CD4-positive, alpha-beta T cell treated with Interleukin-4 for 4 hours (primary cell): Measurements from ENCODE around the gene ANO3.

Experiments
- DNase-seq: peaks from one replicate; pipeline ENCODE4 v3.0.0-alpha.2; 2020

The ANO3 gene

GRCh38 chr11:26510164-26510563 lies 178.2 kb downstream of the ANO3 start:
- no peak for DNase-seq

DNA sequence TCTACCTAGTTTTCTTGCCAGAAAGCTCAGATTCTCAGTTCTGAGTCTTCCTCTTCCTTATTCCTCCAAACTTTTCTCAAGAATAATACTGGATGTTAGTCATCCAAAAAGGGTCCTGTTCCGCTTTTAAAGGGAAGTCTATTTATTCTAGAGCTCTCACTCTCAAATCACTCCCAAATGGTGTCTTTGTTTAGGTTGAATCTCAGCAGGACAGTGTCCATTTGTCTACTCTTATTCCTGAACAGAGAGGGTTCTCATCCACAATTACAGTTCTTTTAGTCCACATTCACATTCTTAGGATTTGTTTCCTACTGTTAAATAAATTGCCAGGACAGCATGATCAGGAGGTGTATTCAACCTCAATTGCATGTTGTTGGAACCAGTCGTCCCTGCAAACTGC lies 178.8 kb downstream of the ANO3 start:
- DNase-seq, result no peak

- no peak for DNase-seq
Observed at GRCh38 chr11:26512196-26512595, 180.3 kb downstream of the ANO3 start.

DNA sequence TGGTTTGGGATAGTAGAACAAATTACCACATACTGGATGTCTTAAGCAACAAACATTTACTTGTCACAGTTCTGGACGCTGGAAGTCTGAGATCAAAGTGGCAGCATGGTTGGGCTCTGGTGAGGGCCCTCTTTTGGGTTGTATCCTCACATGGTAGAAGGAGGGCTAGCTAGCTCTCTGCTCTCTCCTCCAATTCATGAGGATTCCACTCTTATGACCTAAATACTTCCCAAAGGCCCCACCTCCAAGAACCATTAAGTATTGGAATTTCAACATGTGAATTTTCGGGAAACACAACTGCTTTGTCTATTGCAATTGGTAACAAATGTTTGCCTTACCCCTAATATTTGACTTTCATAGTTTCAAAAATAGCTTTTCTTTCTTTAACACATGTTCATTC lies 187.5 kb downstream of the ANO3 start:
- DNase-seq, result no peak

GRCh38 chr11:26522912-26523610 lies 191.1 kb downstream of the ANO3 start:
- no peak for DNase-seq

GRCh38 chr11:26527685-26528084 lies 195.8 kb downstream of the ANO3 start:
- DNase-seq, result no peak

- DNase-seq, result no peak
Observed at GRCh38 chr11:26537341-26537740, 205.4 kb downstream of the ANO3 start.

DNA sequence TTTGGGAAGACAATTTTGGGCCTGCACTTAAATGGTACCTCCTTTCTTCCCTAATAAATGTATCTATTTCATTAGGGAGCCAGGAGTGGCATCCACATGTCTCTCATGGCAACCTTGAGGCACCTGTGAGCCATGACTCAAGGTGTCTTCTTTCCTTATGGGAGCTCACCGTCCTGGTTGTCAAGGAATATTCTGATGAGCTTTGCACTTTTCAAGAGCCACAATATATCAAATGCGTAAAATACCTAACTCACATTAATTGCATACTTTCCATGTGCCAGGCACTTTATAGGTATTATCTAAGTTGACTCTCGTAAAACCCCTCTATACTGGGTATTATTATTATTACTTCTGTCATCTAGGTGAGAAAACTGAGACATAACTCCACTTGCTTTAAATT lies 207.6 kb downstream of the ANO3 start:
- DNase-seq, result no peak

DNA sequence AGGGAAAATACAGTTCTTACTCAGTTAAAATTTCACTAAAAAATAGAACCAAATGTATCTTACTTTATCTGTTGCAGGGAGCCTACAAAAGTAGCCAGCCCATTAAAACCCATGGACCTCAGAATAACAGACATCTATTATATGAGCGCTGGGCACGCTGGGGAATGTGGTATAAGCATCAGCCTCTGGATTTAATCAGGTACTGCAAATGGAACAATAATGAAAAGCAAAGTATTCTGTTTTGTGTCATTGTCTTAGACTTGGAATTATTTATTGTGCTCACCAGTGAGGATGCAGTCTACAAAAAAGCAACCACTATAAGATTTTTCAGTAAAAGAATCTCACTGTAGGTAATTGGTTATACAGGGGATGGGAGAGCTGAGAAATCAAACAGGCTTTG lies 209.9 kb downstream of the ANO3 start:
- DNase-seq, result no peak

DNA sequence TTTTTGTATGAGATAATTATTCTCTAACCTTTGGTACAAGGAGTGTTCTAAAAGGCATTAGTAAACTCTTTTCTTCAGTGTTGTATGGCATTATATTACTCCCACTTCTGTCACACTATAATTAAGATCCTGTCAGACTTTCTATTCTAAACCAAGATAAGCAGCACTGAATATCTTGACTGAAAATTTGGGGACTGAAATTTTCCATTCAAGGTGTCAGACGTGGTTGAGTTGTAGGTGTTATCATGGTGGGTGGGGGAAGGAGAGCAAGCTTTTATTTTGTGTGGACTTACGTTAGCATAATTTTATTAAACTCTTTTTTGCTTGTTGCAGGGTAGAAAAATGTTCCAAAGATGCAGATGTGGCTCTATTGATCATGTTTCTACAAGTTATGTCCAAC lies 217.2 kb downstream of the ANO3 start:
- DNase-seq, result no peak

DNA sequence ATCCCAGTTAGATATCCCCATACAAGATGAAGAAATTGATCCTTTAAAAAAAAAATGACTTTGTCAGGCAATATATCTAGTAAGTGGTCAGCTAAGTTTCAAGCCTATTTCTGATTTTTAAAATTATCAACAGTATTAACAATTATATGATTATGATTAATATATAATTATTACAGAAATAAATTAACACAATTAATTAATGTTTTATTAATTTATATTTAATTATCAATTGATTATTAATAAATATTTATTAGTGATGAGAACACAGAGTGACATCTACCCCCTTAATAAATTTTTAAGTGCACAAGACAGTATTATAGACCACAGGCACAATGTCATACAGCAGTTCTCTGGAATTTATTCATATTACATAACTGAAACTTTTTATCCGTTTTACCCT lies 218.1 kb downstream of the ANO3 start:
- DNase-seq, result no peak

- no peak for DNase-seq
Observed at GRCh38 chr11:26551186-26551801, 219.4 kb downstream of the ANO3 start.

DNA sequence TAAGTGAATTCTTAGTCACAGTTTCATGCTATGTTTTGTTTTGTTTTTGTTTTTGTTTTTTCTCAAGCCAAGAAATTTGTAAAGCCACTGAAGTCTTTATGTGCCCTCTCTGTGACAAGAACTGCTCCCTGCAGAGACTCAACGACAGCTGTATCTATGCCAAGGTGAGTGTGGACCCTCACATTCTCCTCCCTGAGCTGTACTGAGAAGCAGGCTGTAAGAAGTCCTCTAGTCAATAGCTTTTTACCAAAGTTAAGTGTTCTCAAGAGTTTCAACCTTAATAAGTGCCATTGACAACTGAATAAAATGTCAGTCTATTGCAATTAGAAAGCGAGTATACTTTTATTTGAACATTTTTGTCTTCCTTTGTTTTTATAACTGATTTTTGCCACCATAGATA lies 221.3 kb downstream of the ANO3 start:
- no peak for DNase-seq

- no peak for DNase-seq
Observed at GRCh38 chr11:26554455-26554854, 222.5 kb downstream of the ANO3 start.

GRCh38 chr11:26556582-26556981 lies 224.7 kb downstream of the ANO3 start:
- DNase-seq, result no peak

GRCh38 chr11:26557666-26558065 lies 225.7 kb downstream of the ANO3 start:
- DNase-seq, result no peak

GRCh38 chr11:26558190-26558589 lies 226.3 kb downstream of the ANO3 start:
- no peak for DNase-seq

DNA sequence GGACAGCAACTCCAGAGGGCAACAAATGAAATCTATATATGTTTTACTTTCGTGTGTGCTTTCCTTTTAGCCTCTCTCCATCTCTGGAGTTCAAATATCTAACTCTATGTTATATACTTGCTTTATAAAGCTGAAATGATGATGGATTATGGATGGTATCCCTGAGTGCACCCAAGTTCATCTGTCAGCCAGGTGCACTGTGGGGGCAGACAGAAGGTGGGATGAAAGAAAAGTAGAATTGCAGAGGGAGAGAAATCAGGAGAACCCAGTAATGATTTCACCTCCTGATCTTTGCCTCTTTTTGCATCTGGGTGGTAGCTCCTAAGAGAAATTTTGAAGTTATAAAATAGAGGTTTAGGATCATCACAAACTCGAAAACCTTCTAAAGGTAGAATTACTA lies 237.7 kb downstream of the ANO3 start:
- no peak for DNase-seq

DNA sequence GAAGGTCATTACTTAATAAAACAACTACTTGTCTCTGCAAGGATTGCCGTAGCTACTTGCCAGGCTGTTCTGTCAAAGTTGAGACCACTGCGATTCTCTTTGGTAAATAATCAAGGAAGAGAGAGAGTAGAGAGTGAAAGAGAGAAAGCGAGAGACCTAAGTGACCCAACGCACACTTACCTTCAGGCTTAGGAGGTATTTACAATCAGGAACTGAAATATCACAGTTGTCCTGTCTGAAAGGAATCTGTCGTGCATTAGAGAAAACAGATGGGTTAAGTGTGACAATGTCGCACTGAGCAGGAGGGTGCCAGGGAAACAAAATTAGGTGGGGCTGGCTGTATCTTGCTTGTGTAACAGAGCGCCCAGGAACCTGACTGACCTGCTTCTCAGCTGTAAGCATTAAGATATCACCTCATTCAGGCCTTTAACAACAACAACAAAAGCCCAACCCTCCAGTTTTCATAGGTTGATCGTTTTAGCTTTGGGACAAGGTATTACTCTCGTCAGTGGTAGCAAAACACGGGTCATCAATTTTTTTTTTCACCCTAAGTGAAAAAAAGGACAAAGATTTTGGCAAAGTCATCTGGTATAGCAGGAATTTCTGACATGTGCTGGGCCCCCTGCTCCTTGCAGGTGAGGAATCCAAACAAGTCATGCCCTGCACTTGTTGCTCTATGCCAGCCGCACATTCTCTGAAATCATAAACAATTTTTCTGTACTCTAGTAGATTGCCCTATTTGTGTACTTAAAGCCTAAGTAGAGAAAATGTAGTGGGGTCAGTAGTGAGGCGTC lies 240.1 kb downstream of the ANO3 start, which contains the start of gene MUC15:
Gene MUC15, minus strand, starts transcription at position 403 of the 794 bp plus-strand sequence. CDS start 5,169 bp downstream, outside the sequence.
- DNase-seq, result no peak

DNA sequence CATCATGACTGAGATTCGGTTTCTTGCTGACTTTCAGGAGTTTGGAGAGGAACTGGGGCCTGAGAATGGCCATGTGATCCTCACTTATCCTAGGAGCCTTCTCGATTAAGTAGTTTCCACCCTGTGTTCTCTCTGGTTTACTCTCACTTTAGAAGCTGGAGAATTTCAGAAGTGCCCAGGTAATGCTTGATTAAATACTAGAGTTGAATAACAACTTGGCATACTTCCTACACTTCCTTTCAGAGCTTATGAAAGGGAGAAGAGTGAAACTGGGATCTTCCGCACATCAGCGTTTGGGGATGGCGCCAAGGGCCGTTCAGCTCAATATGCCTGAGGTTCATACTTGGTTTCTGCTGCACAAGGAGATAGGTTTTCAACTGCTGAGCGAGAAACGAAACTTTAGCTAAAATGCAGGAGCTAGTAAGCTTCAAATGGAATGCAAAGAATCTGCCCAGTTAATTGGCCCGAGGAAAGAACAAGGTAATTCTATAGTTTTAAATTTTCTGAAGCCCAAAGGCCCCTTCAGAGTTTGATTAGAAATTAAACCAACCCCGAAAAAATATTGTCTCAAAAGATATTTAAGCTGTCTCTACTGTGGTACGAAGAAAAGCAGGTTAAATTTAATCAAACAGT lies 241.0 kb downstream of the ANO3 start:
- DNase-seq, result no peak

DNA sequence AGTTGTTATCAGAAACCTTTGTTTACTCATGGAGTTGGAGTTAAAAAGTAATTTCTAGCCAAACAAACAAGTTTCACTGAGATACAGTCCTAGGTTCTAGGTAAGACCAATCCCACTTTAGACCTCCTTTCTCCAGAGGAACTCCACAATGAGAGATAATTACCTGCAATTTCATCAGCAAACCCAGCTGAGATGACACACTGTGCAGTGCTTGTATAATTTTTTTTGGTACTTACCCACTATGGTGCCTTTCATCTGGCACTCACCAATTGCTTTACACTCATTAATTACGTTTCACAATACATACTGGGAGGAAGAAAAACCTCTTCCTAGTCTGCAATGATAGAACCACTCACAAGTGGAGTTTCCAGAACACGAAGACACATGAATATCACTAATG lies 242.0 kb downstream of the ANO3 start:
- DNase-seq, result no peak

- DNase-seq, result no peak
Observed at GRCh38 chr11:26575946-26576345, 244.0 kb downstream of the ANO3 start.

DNA sequence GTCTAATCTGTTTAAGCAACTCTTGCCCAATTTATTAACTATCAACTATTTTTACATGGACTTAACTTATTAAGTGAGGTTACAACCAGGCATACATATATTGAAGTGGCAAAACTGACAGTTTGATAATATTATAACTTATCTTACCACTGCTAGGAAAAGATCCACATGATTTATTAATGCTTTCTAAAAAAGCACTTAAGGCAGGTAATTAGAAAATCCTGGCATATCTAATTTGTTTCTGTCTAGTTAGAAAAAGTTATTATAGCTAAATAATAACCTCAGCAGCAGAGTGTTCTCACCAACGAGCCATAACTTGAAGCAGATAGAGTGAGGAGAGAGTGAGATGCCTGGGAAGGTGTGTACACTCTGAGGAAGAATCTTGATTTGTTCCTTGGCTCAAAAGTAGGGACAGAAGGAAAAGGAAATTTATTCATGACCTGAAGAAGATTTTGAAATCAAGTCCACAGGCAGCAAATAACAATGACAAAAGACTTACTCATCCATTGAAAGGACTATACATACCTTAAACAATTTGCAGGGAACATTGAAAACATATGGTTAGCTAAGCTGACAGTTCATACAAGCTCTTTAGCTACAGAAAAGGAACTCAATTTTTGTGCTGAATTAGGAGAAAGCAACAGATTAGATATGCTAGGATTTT lies 247.2 kb downstream of the ANO3 start:
- DNase-seq, result no peak
